GM12801 (cell line): ENCODE data around the gene FAM9C.

Source experiments
- CTCF ChIP-seq: IDR thresholded peaks from one replicate; pipeline ENCODE4 v1.5.1; 2011; ENCODE audit warnings: control low read depth; ENCODE audit not compliant: insufficient read length; ENCODE audit errors: extremely low read depth

Gene FAM9C

GRCh38 chrX:13044441-13044840 lies at the start of gene FAM9C:
TSS of gene FAM9C (minus strand) at chrX:13044620. CDS start at chrX:13043789, 831 bp downstream.
- TF ChIP-seq CTCF = no peak

GRCh38 chrX:13093529-13094140 lies 49.2 kb upstream of the FAM9C start:
- TF ChIP-seq CTCF = no peak

- no peak for TF ChIP-seq CTCF
Measured at GRCh38 chrX:13092455-13092941, 48.1 kb upstream of the FAM9C start.

- no peak for TF ChIP-seq CTCF
Measured at GRCh38 chrX:13091111-13091765, 46.8 kb upstream of the FAM9C start.

GRCh38 chrX:13090339-13091110 lies 46.1 kb upstream of the FAM9C start:
- no peak for TF ChIP-seq CTCF

- no peak for TF ChIP-seq CTCF
Measured at GRCh38 chrX:13090027-13090338, 45.6 kb upstream of the FAM9C start.

GRCh38 chrX:13088156-13088487 lies 43.7 kb upstream of the FAM9C start:
- no peak for TF ChIP-seq CTCF
